ENCODE data around the gene MBP. TPM values are rescaled to one million over a fixed set of nuclear protein-coding genes. Genes with fewer than 3 reads are reported as not detected.
"Not testable (repeated sequence)": the region's sequence is repeated elsewhere in the genome, so short reads cannot be mapped to it uniquely, and the experiment has no call there.

Gene MBP
- polyA plus RNA-seq, 1 donor, result 28.8 TPM

DNA sequence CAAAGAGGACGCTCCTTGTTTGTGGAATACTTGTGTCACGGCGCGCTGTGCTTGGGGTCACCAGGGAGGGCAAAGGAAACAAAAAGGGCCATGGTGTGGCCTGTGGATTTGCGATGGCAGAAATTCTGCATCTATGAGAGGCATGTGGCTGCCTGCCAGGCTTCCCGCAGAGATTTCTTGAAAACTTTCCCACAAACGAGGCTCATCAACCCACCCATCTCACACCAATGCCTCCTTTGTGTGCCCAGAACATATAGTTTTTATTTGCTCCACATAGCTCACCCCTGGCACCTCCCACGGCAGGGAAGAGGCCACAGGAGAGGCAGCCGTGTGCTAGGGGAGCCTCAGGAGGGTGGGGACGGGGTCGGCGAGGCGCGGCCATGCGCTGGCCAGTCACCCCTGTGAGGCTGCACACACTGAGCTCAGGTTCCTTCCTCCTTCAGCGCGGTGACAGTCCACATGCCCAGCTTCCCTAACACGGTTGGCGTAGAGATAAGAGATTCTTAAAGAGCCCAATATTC, 100.3 kb downstream of the MBP start:
- peaks cover 10% of the 10 kb centered on the region for H3K36me3 ChIP-seq (ENCODE audit: control insufficient read depth, insufficient read depth, low read length)
- H3K27ac ChIP-seq (ENCODE audit: low read length), result no peak overlapping the region
- H3K9me3 ChIP-seq (ENCODE audit: control insufficient read depth, low read depth, low read length), result peaks cover 12% of the 10 kb centered on the region
- peaks cover 8% of the 10 kb centered on the region for H3K4me1 ChIP-seq (ENCODE audit: control insufficient read depth, insufficient read depth, low read length)
- WGBS (ENCODE audit: insufficient coverage, low lambda C conversion rate), result no CpG with 5 or more reads among the region's 19 CpGs
- no peak for DNase-seq
- no peaks in the 10 kb centered on the region for H3K27me3 ChIP-seq (ENCODE audit: control insufficient read depth, insufficient read depth, low read length)
- H3K4me3 ChIP-seq (ENCODE audit: low read length), result no peak overlapping the region

DNA sequence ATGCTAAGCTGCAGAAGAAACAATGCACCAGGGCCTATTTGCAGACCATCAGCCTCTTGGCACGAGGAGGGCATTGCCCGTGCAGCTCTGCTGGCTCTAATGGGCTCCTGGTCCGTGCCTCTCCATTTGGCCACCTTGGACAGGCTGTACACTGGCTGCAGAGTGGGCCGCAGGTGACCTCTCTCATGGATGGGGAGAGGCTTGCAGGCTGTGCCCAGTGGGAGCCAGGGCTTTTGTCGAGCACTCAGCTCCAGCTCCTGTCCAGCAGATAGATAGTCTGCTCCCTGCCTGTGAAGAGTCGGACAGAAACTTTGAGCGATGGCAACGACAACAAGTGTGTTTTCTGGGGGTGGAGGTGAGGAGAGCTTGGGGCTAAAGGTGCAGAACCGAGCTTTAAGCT, 100.9 kb downstream of the MBP start:
- H3K4me1 ChIP-seq (ENCODE audit: control insufficient read depth, insufficient read depth, low read length), result peaks cover 8% of the 10 kb centered on the region
- peaks cover 12% of the 10 kb centered on the region for H3K9me3 ChIP-seq (ENCODE audit: control insufficient read depth, low read depth, low read length)
- H3K4me3 ChIP-seq (ENCODE audit: low read length), result no peak overlapping the region
- DNase-seq, result no peak
- H3K27me3 ChIP-seq (ENCODE audit: control insufficient read depth, insufficient read depth, low read length), result no peaks in the 10 kb centered on the region
- WGBS (ENCODE audit: insufficient coverage, low lambda C conversion rate), result no CpG with 5 or more reads among the region's 9 CpGs
- H3K27ac ChIP-seq (ENCODE audit: low read length), result no peak overlapping the region
- peaks cover 9% of the 10 kb centered on the region for H3K36me3 ChIP-seq (ENCODE audit: control insufficient read depth, insufficient read depth, low read length)

DNA sequence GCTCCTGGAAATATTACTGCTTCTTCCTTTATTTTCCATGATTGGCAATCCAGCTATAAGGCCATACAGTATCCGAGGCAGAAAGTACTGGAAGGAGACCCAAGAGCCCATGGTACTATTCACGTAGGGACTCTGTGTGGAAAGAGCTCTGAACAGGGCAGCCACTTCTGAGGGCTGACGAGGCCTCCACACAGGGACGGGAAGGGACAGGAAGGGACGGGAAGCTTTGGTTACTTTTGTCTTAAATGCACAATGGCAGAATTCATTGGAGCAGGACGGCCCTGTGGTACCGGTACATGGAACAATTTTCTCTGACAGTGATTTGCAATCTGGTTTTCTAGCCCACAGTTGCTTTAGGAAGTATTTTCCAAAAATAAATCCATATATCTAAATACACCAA, 102.4 kb downstream of the MBP start:
- Histone ChIP-seq H3K36me3 (ENCODE audit: control insufficient read depth, insufficient read depth, low read length) (peaks cover 13% of the 10 kb centered on the region), H3K27ac (ENCODE audit: low read length) (no peak overlapping the region), H3K4me3 (ENCODE audit: low read length) (no peak overlapping the region), H3K4me1 (ENCODE audit: control insufficient read depth, insufficient read depth, low read length) (peaks cover 8% of the 10 kb centered on the region), H3K9me3 (ENCODE audit: control insufficient read depth, low read depth, low read length) (peaks cover 17% of the 10 kb centered on the region), H3K27me3 (ENCODE audit: control insufficient read depth, insufficient read depth, low read length) (no peaks in the 10 kb centered on the region)
- no peak for DNase-seq
- WGBS (ENCODE audit: insufficient coverage, low lambda C conversion rate), result 84% methylated on average over 3 of the region's 7 CpGs

DNA sequence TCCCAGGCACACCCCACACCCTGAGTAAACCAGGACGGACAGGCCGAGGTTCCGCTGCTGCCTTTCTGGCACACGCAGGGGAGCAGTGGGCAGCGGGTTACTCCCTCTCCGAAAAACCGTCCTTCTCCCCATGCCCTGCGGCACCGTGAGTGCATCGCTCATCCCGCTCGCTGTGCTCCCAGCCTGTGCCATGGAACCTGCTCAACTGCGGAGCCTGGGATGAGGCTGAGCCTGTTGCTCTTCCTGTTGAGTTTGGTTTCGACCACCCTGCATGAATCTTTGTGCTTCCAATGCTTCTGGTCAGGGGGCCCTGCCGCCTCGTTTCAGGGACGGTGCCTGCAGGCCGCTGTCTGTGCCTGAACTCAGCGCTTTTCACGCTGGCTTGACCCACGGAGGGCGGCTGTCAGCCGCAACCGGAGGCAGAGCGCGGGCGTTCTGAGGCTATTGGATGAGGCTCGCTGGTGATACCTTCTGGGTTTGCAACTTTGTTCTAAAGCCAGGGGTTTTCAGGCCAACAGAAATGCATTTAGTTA, 106.7 kb downstream of the MBP start:
- Histone ChIP-seq H3K4me3 (ENCODE audit: low read length) (no peak overlapping the region), H3K27ac (ENCODE audit: low read length) (no peak overlapping the region), H3K4me1 (ENCODE audit: control insufficient read depth, insufficient read depth, low read length) (no peaks in the 10 kb centered on the region), H3K9me3 (ENCODE audit: control insufficient read depth, low read depth, low read length) (peaks cover 14% of the 10 kb centered on the region), H3K27me3 (ENCODE audit: control insufficient read depth, insufficient read depth, low read length) (no peaks in the 10 kb centered on the region), H3K36me3 (ENCODE audit: control insufficient read depth, insufficient read depth, low read length) (peaks cover 21% of the 10 kb centered on the region)
- no CpG with 5 or more reads among the region's 28 CpGs for WGBS (ENCODE audit: insufficient coverage, low lambda C conversion rate)
- no peak for DNase-seq

DNA sequence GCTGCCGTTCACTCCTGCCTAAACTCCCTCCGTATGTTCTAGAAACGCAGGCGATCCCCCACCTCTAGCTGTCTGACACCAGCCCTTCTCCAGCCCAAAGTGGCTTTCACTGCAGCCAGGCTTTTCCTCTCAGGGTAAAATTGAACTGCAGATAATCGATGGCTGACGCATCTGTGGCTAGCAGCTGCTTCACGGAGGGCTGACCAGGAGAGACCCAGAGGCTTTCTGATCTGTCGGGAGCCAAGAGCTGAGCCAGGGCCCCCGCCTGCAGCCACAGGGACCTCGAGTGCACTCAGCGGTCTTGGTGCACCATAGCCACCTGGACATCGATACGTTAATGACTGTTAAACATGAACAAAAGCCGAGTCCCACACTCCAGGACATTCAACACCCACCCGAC, 107.5 kb downstream of the MBP start:
- H3K4me1 ChIP-seq (ENCODE audit: control insufficient read depth, insufficient read depth, low read length), result no peaks in the 10 kb centered on the region
- peaks cover 26% of the 10 kb centered on the region for H3K36me3 ChIP-seq (ENCODE audit: control insufficient read depth, insufficient read depth, low read length)
- H3K4me3 ChIP-seq (ENCODE audit: low read length), result no peak overlapping the region
- no peak overlapping the region for H3K27ac ChIP-seq (ENCODE audit: low read length)
- H3K9me3 ChIP-seq (ENCODE audit: control insufficient read depth, low read depth, low read length), result peaks cover 12% of the 10 kb centered on the region
- no peaks in the 10 kb centered on the region for H3K27me3 ChIP-seq (ENCODE audit: control insufficient read depth, insufficient read depth, low read length)
- no peak for DNase-seq
- WGBS (ENCODE audit: insufficient coverage, low lambda C conversion rate), result no CpG with 5 or more reads among the region's 15 CpGs

DNA sequence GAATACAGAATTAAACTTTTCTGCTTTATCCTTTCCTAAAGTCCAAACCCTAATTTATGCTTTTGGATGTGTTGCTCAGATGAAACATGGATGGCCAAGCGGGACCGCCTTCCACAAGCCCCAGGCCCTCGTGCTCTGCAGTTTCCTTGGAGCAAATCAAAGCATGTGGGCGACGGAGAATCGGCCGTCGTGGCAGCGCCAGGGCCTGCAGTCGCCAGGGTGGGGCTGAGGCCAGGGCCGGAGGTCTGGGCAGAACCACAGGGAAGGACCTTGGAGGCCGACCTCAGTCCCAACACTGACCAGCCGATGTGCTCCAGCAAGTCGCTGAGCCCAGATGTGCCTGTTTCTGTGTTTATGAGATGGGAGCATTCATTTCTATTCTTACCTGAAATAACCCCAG, 108.1 kb downstream of the MBP start:
- WGBS (ENCODE audit: insufficient coverage, low lambda C conversion rate), result no CpG with 5 or more reads among the region's 14 CpGs
- peaks cover 10% of the 10 kb centered on the region for H3K9me3 ChIP-seq (ENCODE audit: control insufficient read depth, low read depth, low read length)
- no peaks in the 10 kb centered on the region for H3K4me1 ChIP-seq (ENCODE audit: control insufficient read depth, insufficient read depth, low read length)
- H3K27ac ChIP-seq (ENCODE audit: low read length), result no peak overlapping the region
- peaks cover 29% of the 10 kb centered on the region for H3K36me3 ChIP-seq (ENCODE audit: control insufficient read depth, insufficient read depth, low read length)
- H3K27me3 ChIP-seq (ENCODE audit: control insufficient read depth, insufficient read depth, low read length), result no peaks in the 10 kb centered on the region
- no peak for DNase-seq
- no peak overlapping the region for H3K4me3 ChIP-seq (ENCODE audit: low read length)

DNA sequence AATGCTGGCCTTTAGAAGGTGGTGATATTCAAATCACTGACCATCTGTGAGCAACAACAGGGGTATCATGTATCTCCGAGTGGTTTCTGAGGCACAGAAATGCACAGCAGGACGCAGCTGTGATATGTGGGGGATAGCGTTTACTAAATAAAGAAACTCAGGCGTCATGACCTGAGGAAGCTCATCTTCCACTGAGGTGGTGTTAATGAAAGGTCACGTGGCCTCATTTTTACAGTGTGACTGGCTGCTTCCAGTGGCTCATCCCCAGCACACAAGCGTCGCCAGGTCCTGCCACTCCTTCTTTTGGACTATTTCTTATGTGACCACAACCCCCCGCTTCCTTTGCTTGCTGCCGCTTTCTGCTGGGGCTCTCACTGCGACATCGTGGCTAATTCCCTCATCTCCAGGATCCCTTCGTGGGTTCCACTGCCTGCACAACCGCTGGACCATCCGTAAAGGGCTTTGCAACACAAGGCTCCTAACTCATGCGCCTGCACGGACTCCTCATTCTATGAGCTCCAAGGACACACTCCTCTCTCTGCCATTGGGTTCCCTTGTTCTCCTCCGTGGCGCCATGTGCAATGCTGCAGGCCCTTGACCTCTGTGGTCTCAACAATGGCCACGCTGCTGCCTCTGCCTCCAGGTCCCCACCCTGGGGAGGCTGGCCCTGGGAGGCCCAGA, 109.3 kb downstream of the MBP start:
- WGBS (ENCODE audit: insufficient coverage, low lambda C conversion rate), result no CpG with 5 or more reads among the region's 19 CpGs
- Histone ChIP-seq H3K4me1 (ENCODE audit: control insufficient read depth, insufficient read depth, low read length) (no peaks in the 10 kb centered on the region), H3K4me3 (ENCODE audit: low read length) (no peak overlapping the region), H3K27ac (ENCODE audit: low read length) (no peak overlapping the region), H3K9me3 (ENCODE audit: control insufficient read depth, low read depth, low read length) (peaks cover 6% of the 10 kb centered on the region), H3K36me3 (ENCODE audit: control insufficient read depth, insufficient read depth, low read length) (peaks cover 29% of the 10 kb centered on the region), H3K27me3 (ENCODE audit: control insufficient read depth, insufficient read depth, low read length) (no peaks in the 10 kb centered on the region)
- DNase-seq, result no peak

DNA sequence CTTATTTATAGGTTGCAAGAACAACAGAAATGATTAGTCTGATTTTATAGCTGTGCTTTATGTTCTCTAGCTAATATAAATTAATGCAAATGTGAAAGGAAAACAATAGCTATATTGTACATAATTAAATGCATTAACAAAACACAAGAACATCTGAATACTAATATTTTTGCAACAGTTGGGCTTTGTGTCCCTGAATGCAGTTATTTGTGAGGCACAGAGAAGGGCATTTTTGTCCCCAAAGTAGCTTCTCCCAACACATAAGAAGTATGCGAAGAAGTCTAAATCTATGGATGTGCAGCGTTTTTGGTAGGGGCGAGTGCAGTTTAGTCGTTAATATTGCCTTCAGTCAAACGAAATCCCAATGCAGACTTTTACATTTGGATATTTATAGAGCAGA, 110.0 kb downstream of the MBP start:
- H3K4me1 ChIP-seq (ENCODE audit: control insufficient read depth, insufficient read depth, low read length), result no peaks in the 10 kb centered on the region
- peaks cover 29% of the 10 kb centered on the region for H3K36me3 ChIP-seq (ENCODE audit: control insufficient read depth, insufficient read depth, low read length)
- no peak overlapping the region for H3K4me3 ChIP-seq (ENCODE audit: low read length)
- DNase-seq, result no peak
- no peak overlapping the region for H3K27ac ChIP-seq (ENCODE audit: low read length)
- H3K9me3 ChIP-seq (ENCODE audit: control insufficient read depth, low read depth, low read length), result peaks cover 10% of the 10 kb centered on the region
- H3K27me3 ChIP-seq (ENCODE audit: control insufficient read depth, insufficient read depth, low read length), result no peaks in the 10 kb centered on the region
- 91% methylated on average over 4 of the region's 5 CpGs for WGBS (ENCODE audit: insufficient coverage, low lambda C conversion rate)

DNA sequence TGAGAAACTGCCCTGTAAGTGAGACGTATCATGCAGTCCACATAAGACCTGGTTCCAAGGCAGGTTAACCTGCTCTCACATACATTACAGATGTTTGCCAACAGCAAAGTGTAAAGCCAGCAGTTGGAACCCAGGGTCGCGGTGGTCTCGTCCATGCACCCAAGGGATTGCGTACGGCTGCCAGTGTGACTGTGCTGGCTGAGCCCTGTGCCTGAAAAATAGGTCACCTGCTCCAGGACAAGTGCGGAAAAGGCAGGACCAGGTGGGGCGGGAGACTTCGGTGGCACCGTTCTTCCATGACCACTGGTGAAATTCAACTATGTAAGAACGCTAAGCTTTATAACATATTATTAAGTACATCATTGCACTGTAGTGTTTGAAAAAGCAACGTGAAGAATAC, 110.5 kb downstream of the MBP start:
- WGBS (ENCODE audit: insufficient coverage, low lambda C conversion rate), result 100% methylated on average over 1 of the region's 12 CpGs
- Histone ChIP-seq H3K36me3 (ENCODE audit: control insufficient read depth, insufficient read depth, low read length) (peaks cover 30% of the 10 kb centered on the region), H3K27me3 (ENCODE audit: control insufficient read depth, insufficient read depth, low read length) (no peaks in the 10 kb centered on the region), H3K27ac (ENCODE audit: low read length) (no peak overlapping the region), H3K4me3 (ENCODE audit: low read length) (no peak overlapping the region), H3K4me1 (ENCODE audit: control insufficient read depth, insufficient read depth, low read length) (no peaks in the 10 kb centered on the region), H3K9me3 (ENCODE audit: control insufficient read depth, low read depth, low read length) (peaks cover 10% of the 10 kb centered on the region)
- DNase-seq, result no peak

DNA sequence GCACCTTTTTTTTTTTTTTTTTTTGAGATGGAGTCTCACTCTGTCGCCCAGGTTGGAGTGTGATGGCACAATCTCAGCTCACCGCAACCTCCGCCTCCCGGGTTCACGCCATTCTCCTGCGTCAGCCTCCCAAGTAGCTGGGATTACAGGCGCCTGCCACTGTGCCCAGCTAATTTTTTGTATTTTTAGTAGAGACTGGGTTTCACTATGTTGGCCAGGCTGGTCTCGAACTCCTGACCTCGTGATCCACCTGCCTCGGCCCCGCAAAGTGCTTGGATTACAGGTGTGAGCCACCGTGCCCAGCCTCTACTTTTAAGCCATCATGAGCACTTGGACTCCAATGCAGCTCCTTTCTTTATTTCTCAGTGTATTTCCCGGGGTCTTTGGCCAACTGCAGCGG, 111.1 kb downstream of the MBP start:
- not testable (repeated sequence) for H3K27me3 ChIP-seq (ENCODE audit: control insufficient read depth, insufficient read depth, low read length); H3K27ac ChIP-seq (ENCODE audit: low read length); DNase-seq; H3K4me1 ChIP-seq (ENCODE audit: control insufficient read depth, insufficient read depth, low read length); H3K4me3 ChIP-seq (ENCODE audit: low read length)
- WGBS (ENCODE audit: insufficient coverage, low lambda C conversion rate), result no CpG with 5 or more reads among the region's 14 CpGs
- Histone ChIP-seq H3K36me3 (ENCODE audit: control insufficient read depth, insufficient read depth, low read length) (peaks cover 36% of the 10 kb centered on the region), H3K9me3 (ENCODE audit: control insufficient read depth, low read depth, low read length) (peaks cover 10% of the 10 kb centered on the region)

DNA sequence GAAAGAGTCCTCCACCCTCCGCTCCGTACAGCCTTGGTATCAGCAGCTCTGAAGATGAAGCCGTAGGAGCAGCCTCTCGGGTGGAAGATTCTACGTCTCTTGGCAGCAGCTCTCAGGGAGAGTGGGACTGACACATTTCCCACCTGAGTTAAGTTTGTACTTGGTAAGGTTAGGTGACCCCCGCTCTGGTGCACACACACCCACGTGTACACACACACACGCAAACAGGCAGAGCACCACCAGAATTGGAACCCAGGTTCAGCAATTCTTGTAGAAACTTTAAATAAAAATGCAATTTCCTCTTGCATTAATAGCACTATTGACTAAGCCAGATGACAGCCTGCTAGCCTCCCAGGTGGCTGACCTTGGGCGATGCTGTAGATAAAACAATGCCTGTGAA, 111.5 kb downstream of the MBP start:
- Histone ChIP-seq H3K4me3 (ENCODE audit: low read length) (no peak overlapping the region), H3K9me3 (ENCODE audit: control insufficient read depth, low read depth, low read length) (peaks cover 10% of the 10 kb centered on the region), H3K36me3 (ENCODE audit: control insufficient read depth, insufficient read depth, low read length) (peaks cover 40% of the 10 kb centered on the region), H3K4me1 (ENCODE audit: control insufficient read depth, insufficient read depth, low read length) (no peaks in the 10 kb centered on the region), H3K27me3 (ENCODE audit: control insufficient read depth, insufficient read depth, low read length) (no peaks in the 10 kb centered on the region), H3K27ac (ENCODE audit: low read length) (no peak overlapping the region)
- WGBS (ENCODE audit: insufficient coverage, low lambda C conversion rate), result no CpG with 5 or more reads among the region's 9 CpGs
- DNase-seq, result no peak

Data from large intestine (tissue), 3 donors.